GM19043 (cell line): Measurements from ENCODE around the gene RAD51B.

Experiments
- ATAC-seq: cut with Tn5 transposase; IDR thresholded peaks from one replicate; pipeline ENCODE4 v1.9.1; 2021; ENCODE audit warnings: low read depth; ENCODE audit not compliant: unreplicated experiment

The RAD51B gene

DNA sequence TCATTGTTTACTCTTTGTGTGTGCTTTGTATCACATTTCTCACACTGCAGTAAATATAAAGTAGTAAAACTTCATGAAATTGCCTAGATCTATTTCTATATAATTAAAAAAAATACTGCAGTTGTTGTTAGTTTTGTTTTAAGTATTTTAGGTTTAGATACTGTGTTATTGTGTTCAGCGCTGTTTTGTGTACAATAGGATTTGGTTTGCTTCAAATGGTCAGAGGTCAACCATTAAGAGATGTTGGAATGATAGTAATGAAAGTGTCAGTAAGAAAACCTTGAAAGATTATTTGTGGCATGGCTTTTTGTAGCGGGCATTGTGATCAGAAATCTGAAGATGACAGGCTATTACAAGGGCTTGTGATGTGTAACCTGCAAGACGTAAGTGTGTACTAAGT lies 67.9 kb downstream of the RAD51B start:
- no peak for ATAC-seq

- ATAC-seq = no peak
These were observed 69.9 kb downstream of the RAD51B start for GRCh38 chr14:67889455-67889854.

GRCh38 chr14:67892466-67893100 lies 73.0 kb downstream of the RAD51B start:
- no peak for ATAC-seq

DNA sequence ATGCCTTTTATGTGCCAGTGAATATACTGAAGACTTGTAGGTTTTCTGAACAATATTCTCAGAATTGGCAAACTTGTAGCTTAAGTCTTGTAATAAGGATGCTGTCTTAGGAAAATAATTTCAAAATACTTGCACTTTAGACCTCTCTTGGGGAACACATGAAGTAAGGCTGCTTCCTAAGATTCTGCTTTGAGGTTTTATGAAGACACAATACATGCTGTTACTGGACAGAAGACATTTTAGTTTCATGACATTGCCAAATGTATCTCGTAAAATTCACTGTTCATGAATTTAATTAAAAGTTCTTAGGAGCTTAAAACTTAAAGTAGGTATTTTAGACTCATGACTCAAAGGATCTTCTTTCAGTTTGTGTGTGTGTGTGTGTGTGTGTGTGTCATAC lies 80.7 kb downstream of the RAD51B start:
- ATAC-seq = no peak

DNA sequence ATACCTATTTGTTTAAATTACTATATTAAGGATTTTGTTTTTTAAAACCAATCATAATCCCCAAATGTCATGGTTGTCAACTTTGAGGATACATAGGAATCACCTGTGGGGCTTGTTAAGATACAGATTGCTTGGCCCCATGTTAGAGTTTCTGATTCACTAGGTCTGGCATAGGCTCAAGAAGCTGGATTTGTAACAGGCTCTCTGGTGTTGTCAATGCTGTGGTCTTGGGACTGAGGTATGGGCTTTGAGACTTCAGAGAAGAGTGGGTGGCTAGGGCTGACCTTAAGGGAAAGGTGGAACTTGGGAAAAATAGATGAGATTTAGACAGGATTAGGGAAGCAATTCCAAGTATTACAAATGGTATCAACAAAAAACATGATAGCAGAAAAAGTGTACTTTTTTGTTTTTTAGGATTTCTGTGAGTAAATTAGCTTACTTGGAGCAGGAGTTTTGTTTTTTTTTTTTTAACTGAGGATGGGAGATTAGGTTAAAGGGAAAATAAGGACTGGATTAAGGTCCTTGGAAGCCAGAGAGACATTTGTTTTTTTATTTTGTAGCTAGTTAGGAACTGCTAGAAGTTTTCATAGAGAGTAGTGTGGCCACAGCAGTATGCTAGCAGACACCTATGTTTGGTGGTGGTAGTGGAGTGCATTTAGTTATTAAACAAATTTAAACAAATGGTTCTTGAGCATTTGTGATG lies 88.6 kb downstream of the RAD51B start:
- ATAC-seq = no peak

GRCh38 chr14:67911562-67911961 lies 92.0 kb downstream of the RAD51B start:
- no peak for ATAC-seq

DNA sequence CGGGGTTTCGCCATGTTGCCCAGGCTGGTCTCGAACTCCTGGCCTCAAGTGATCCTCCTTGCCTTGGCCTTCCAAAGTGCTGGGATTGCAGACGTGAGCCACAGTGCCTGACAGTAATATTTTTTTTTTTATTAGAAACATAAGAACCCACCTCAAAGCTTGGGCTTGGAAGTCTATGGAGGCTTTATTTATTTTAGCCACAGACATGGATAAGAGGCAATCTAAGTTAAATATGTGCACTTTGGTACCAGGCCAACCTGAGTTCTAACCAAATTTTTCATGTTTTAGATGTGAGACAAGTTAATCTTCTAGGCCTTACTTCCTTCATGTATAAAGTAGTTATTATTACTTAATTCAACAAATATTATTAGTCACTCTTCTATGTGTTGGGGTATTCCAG lies 96.9 kb downstream of the RAD51B start:
- ATAC-seq = no peak

DNA sequence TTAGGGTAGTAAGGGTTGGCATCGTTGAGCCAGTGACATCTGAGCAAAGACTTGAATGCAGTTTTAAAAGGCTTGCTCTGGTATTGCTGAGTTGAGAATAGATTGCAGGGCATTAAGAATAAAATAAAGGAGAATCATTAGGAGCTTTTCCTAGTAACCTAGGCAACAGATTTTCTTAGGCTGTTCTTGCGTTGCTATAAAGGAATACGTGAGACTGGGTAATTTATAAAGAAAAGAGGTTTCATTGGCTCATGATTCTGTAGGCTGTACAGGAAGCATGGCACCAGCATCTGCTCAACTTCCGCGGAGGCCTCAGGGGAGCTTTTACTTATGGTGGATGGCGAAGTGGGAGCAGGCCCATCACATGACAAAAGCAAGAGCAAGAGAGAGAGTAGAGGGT lies 97.4 kb downstream of the RAD51B start:
- ATAC-seq = no peak

- ATAC-seq = no peak
These were observed 99.3 kb downstream of the RAD51B start for GRCh38 chr14:67918838-67919237.

DNA sequence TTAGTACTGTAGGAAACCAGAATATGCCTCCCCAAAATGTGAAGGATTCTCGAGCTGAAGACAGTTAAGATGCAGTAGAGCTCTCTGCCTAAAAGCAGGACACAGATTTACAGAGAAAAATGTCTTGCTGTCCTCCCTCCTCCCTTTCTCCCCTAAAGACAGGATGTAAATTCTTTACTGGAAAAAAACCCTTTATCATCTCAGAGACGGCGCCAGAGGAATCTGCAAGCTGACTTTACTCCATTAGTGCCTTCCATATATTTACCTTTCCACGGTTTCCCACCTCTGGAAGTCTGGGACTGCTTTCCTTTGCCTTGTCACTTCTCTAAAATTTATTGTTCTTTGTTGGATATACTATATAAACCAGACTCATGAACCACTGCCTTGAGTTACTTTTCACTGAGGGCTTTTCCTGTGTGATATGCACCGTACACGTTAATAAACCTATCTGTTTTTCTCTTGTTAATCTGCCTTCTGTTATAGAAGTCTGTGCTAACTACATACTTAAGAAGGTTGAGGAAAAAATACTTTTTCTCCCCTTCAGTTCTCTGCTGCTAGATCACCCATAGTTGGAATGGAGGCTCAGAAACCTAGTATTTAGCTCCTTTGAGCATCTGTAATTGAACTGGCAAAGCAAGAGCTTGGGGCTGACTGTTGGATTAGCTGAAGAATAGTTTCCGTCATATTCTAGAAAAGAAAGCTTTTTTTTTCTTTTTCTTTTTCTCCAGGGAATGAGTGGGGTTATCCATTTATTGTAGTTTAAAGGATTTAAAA lies 99.9 kb downstream of the RAD51B start:
- ATAC-seq = no peak

DNA sequence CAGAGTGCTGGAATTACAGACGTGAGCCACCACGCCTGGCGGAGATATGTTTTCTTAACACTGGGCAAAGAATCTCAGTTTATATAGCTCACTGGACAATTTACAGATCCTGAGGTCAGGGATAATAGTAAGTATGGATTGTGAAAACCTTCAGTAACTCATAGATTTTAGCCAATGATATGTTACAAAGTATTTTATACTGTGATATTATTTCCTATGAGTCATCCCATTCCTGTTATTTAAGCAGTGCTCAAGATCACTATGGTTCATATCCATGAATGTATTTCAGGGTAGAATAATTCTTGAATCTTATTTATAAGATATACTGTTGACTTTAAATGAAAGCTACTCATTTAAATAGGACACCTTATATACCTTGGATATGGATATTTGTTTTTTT lies 107.2 kb downstream of the RAD51B start:
- ATAC-seq = no peak

DNA sequence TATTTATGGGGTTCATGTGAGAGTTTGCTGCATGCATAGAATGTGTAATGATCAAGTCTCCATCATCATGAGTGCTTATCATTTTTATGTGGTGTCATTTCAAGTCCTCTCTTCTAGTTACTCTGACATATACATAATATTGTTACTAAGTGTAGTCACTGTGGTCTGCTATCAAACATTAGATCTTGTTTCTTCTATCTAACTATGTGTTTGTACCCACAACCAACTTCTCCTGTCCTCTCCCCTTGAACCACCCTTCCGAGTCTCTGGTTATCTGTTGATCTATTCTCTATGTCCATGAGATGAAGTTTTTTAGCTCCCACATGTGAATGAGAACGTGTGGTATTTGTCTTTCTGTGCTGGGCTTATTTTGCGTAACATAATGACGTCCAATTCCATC lies 107.7 kb downstream of the RAD51B start:
- ATAC-seq = no peak

GRCh38 chr14:67928375-67928774 lies 108.8 kb downstream of the RAD51B start:
- ATAC-seq = no peak

DNA sequence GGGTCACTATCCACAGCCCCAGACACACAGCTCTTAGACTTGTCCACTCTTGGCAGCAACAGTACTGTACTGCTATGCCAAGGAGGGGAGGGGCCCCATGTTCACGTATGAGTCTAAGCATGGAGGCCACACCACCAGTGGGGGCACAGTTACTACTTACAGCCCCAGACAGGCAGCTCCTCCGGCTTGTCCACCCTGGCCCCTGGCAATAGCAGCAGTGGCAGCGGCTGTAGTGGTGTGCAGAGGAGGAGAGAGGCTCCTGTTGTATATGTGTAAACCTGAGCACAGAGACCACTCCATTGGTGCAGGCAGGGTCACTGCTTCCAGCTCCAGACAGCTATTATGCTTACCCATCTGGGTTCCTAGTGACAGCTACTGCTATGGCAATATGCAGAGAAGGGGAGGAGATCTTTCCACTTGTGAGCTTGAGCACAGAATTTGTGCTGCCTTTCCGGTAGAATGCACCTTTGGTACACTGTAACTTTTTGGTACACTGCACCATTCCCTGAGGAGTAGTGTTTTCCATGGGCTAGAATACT lies 113.2 kb downstream of the RAD51B start:
- no peak for ATAC-seq

DNA sequence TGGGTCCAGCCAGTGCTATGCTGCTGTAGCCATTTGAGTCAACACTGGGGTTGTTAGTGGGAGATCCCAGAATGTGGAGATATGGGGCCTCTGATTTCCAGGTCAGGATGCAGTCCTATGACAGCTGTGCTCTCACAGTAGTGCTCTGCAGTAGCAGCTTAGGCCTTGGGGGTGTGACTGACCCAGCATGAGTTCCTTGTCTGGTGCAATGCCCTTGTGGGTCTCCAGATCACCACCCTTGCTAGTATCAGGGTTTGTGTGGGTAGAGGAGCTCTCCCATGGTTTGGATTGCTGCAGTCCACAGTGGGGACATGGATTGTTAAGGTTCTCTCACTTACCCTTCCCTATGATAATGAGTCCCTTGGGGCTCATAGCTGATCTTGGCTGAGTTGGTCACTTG lies 113.7 kb downstream of the RAD51B start:
- ATAC-seq = no peak

GRCh38 chr14:67934087-67934486 lies 114.5 kb downstream of the RAD51B start:
- ATAC-seq = no peak

GRCh38 chr14:67934862-67935261 lies 115.3 kb downstream of the RAD51B start:
- ATAC-seq = no peak

DNA sequence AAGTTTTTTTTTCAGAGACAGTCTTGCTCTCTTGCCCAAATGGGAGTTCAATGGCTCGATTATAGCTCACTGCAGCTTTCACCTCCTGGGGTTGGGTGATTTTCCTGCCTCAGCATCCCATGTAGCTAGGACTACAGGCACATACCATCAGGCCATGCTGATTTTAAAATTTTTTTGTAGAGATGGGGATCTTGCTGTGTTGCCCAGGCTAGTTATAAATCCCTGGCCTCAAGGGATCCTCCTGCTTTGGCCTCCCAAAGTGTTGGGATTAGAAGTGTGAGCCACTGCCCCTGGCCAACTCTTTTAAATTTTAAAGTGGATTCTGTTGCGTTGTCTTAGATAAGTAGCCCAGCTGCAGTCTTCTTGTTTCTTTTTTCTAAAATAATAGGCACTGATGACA lies 115.8 kb downstream of the RAD51B start:
- ATAC-seq = no peak

DNA sequence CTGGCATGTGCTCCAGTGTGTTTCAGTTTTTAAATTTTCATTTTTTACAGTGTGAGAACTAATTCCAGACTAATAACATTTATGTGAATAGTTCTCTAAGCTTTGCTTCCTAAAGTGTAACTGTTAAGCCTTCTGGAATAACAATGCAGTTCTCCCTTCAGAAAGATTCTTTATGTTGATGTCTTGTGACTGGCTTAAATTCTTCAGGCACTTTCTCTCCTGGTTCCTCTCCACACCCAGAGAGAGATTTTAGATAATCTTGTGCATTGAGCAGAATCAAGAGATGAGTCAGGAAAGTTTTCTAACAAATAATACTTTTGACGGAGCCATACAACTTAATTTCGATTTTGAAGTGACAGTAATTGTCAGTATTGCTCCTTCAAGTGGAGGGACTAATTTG lies 118.5 kb downstream of the RAD51B start:
- ATAC-seq = no peak

DNA sequence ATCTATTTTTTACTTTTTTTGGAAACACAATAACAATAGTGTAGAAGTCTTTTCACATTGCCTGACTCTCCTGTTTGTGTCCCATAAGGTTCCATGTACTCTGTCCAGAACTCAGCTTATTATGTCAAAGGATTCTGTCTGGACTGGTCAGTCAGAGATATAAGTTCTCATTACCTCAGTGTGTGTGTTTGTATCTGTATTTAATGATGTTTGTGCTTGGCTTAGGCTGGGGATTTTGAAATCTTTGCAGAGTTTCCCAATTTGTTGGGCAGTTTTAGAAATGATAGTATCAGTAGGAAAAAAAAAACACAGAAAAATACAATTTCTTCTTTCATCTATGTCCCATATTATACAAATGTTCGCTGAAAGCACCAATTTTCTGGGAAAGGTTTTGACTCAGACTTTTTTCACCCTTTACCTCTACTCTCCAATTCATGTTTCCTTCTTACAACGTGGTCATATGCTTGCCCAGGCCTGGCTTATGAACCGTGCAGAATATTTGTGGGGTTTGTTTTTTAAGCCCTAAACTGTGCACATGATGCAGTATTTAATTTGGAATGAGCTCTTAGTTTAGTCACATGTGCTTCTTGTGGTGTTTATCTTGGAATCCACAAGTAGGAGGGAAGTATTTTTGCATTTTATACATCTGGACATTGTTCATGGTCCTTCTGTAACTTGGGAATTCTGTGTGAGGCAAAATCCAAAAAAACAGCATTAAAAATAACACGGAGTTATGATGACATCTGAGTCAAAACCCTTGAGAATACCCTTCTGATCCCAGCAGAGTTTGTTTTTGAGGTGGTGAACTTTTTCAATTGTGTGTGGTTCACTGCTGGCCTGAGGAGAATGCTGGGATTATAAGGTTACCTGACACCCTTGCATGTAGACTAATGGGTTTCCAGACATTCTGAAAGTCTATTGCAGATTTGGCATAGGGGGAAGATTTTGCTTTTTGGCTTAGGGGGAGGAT lies 121.2 kb downstream of the RAD51B start:
- ATAC-seq = no peak
